ENCODE data around the gene ITFG1.

The ITFG1 gene

DNA sequence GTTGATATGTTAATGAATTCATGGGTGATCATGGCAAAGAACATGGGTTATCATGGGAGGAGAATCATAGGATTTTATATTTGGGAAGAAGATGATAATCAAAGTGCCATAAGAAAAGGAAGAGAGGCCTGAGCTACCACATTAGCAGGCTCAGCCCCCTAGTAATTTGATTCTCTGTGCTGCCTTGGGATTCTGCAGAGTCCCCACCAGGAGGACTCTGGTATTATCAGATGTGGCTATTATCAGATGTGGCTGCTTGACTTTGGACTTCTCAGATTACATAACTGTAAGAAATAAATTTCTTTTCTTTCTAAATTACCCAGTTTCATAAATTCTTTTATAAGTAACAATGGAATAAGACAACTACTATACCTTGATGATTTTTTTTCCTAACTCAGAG, 137.6 kb downstream of the ITFG1 start:
- no peak for DNase-seq (ENCODE audit: low read depth)

DNA sequence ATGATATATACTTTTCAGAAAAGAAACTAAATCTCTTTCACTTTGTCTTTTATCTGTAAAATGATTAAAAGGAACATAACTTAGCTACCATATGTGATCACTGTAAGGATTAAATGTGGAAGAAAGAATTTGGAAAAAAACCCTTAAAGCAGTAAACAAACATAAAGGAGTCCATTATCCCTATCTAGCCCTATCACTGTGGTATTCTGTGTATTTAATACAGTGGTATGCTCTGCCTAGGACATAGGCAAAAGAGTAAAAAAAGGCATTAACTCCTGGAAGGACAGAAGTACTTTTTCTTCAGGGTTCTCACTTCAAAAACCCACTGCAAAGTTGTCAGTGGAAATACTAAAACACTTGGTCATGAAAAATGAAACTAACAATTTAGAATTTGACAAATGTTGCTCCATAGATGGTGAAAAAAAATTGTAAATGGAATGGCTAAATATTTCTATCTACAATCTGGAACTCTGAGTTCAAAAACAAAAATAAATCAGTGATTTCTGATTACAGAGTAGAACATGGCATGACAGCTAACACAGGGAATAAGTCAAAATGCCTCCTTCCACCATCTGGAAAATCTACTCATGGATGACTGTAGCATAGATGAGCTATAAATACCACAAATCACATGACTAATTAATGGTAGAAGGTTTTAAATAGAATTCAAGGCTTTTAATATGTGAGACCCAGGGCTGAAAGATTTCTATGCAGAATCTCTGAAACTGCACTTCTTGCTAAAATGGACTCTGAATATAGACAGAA, 140.1 kb downstream of the ITFG1 start:
- no peak for DNase-seq (ENCODE audit: low read depth)

DNA sequence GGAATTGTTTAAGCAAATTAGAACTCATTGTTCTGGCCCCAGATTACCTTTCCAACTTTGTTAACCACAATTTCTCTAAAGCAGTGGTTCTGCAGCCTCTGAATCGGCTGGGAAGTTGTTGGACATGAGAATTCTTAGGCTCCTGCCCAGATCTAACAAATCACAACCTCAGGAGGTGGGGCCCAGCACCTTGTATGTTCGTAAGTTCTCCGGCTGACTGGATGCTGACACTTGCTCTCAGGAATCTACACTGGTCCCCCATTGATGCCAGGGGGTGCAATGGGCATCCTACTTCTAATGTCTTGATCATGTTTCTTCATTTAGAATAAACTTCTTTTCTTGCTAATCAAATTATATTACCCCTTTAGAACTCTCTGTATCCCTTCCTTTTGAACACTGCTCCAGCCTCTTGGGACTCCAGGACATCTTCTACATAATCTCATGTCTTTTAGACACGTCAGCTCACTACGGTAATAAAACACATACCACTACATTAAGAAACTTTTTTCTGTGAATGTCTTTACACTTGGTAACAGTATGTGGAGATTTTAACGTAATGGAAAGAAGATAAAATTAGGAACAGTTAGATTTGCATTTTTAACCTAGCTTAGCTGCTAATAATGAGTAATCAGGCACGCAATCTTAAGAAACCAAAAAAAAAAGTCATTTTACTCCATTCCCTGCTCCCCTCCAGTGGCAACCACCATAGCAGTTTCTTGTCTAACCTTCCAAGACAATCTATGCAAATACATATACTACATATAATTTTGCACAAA, 143.2 kb downstream of the ITFG1 start:
- DNase-seq (ENCODE audit: low read depth): no peak

DNA sequence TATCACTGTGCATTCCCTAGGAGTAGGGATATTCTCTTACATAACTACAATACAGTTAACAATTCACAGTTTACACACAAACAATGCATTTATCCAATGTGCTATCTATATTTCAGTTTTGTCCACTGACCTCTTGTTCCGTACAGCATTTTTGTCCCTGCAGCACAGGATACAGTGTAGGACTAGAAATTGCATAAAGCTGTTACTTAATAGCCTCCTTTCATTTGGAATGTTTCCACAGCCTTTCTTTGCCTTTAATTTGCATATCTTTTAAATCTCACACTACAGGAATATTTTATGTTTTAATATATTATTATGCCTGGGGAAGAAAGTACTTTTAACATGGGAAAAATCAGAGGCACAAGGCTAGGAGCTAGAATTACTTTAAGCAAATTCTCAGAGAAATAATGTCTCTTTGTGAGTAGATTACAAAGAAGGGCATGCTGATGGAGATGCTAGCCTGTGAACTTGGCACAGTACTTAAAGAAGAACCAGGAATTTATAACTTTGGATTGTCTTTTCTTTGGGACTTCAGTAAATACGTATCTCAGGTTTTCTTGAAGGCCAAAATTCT, 144.3 kb downstream of the ITFG1 start:
- DNase-seq (ENCODE audit: low read depth): no peak

DNA sequence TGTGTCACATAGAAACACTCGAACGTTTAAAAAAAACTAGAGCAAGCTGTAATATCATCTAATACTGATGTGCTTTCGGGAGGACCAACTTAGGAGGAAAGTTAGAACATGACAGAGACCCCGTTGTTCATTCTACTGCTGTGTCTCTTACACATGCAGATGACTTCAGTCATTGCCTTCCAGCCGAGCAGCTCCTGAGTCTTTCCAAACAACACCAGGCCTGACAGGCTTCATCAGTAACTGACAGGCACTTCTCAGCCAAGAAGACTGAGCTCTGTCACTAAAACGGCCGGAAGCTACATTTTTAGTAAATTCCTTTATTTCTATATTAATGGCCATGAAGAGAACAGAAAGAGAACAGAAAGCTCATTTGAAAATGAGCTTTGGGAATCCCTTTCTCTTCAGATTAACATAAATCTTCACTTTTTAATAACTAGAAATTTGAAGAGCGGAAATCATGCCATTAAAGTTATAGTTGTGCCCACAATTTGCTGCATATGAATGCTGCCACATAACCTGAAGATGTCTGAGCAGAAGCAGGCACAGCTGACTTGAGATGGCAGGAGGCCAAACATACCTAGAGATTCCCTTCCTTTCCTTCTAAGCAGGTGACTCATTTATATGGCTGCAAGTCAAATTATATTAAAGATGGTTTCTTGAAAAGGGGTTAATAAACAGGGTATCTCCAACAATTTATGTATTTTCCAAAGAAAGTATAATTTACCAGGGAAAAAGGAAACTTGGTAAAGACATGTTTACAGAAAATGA, 148.9 kb downstream of the ITFG1 start:
- no peak for DNase-seq (ENCODE audit: low read depth)

DNA sequence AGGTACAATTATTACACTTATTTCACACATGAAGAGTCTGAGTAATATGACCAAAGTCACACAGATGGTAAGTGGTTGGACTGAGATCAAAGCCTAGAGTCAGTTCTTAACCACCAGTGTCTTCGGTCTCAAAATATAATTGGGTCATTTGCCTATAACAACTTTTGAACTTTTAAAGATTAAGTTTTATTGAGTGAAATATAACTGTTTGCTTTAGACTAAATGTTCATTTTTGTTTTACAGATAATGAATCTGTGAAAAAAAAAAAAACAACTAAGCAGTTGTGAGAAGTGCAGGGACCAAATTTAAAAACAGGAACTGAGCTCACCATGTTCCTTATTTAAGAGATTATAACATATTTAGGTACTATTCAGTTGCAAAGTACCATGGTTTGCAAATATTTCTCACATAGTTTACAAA, 150.1 kb downstream of the ITFG1 start:
- no peak for DNase-seq (ENCODE audit: low read depth)

DNA sequence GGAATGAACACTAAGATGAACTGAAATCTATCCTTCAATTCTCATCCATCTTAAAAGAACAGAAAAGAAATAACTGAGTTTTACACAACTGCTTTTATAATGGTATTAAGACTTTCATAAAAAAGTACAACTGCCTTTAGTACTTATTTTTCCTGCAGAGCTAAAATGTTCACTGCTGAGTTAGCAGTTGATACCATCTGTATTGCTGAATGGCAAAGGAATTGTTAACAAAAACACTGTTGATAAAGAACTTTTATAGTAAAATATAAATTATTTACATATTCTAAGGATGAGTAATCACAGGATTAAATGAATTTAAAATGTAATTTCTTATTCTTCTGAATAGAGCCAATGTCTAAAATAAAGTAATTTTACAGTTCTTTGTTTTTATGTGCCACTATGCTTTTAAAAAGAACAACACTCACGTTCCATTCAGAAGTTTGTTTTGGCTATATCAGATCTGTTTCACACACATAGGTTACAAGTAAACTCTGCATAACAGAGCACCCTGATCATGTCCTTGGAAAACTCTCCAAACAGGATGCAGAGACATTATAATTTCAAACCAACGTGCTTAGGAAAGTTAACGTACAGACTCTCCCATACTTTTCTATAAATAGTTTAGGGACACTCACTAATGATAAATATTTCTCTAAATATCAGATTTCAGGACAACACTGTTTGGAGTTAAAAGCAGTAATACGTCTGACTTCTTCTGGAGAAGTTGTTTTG, 151.1 kb downstream of the ITFG1 start:
- no peak for DNase-seq (ENCODE audit: low read depth)

DNA sequence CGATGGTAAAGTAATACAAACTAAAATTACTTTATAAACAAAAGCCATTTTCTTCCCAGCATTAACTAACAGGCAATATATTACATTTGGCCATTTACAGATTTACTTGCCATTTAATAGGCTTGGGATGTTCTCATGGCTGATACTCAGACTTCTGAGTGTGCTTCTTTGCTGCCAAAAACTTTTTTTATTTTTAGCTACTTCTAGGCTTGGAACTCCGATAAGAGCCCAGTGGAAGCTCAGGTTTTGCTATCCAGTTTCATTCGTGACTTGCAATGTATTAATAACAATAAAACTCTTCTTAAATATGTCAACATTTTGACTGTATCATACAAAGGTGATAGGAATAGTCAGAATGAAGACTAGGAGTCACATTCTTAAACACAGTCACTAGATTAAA, 152.3 kb downstream of the ITFG1 start:
- DNase-seq (ENCODE audit: low read depth): no peak

DNA sequence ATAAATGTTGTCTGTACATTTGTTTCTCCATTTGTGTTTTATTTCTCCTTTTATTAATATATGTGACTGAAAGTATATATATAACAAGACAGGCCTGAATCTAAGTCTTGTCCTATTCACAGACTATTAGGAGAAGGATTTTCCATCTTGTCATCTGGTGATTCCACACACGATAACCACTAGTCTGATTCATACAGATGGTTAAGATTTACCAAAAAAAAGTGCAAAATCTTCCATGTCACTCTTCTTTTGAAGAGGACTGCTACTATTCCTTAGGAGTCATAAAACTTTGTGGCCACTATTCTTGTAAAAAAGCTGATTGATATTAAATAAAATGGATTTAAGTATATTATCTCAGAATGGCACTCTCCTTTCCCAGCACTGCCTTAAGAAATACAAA, 156.3 kb downstream of the ITFG1 start:
- DNase-seq (ENCODE audit: low read depth): no peak

DNA sequence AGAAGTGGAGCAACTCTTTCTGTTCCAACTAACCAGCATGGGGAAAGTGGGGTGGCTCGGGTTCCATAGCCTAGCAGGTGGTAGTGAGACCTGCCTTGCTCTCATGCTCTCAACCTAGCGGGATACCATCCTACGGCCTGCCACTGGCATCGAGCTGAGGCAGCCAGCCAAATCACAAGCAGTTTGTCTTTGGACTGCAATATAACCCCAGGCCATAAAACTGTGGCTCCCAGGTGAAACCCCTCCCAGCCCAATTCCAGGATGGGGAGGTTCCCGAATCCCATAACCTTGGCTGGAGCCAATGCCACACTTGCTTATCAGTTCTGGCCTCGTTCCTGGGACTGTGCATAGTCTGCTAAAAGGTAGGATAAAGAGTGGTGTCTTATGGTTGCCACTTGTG, 161.3 kb downstream of the ITFG1 start:
- no peak for DNase-seq (ENCODE audit: low read depth)

DNA sequence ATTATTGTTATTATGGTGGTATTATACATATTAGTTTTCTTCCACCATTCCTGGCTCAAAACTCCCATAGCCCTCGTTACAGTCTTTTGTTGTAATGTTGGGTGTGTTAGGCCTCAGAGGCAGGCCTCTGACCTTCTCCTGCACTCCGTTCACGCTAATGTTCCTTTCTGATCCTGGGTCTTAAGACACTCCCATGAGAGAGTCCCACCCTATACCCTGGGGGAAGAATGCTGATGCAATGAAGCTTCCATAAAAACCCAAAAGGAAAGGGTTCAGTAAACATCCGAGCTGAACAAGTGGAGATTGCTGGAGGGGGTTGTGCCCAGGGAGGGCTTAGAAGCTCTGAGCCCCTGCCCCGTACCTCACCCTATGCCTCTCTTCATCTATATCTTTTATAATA, 175.9 kb downstream of the ITFG1 start:
- DNase-seq (ENCODE audit: low read depth): no peak

DNA sequence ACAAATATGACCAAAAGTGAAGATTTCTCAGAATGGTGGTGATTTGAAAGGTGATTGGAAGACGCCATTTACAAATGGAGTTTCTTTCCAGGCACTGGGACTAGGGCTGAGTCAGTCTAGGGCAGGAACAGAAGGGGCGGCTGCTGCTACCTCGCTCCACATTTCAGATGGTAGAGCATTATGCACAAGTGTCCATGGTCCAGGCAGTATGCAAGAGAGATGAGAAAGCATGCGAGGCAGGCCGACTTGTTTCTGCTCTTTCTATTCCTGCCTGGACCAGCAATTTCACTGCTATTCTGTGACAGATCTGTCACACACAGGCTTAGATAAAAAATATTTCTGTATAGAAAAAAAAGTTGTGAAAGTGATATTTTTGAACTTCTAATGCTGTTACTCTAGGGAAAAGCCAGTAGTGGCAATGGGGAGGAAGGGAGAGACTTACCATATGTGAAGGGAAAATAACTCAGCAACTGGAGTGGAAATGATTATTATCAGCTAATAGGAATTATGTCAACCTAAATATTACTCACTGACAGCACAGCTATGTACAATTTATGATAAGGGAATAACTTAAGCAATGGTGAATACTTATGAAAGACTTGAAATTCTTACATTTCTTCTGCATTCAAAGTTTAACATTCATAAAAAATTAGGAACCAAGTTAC, 182.4 kb downstream of the ITFG1 start:
- DNase-seq (ENCODE audit: low read depth): no peak

DNA sequence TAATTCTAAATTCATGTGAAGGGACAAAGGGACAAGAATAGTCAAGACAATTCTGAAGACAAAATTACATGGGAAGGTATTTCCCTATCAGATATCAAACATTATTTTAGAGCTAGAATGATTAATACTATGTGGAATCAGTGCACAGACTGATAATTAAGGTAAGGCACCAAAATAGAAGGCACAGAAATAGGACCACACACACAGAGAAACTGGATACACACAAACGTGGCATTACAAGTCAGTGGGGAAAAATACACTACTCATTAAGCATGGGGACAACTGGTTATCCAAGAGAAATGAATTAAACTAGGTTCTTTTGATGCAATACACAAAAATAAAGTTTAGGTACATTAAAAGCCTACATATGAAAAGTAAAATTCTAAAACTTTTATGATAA, 184.3 kb downstream of the ITFG1 start:
- no peak for DNase-seq (ENCODE audit: low read depth)

DNA sequence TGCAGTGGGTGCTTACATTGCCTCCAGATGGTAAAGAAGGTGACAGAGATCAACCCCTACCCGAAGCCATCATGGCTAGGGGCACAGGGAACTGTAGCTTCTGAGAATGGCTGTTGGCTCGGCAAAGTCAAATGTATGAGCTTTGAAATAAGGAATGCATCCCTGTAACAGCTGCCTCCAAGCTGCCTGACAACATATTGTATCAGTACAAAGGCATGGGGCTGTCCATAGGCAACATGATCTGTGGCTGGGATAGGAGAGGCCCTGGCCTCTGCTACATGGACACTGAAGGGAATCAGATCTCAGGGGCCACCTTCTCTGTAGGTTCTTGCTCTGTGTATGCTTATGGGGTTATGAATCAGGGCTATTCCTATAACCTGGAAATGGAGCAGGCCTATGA, 197.9 kb downstream of the ITFG1 start:
- DNase-seq (ENCODE audit: low read depth): no peak

DNA sequence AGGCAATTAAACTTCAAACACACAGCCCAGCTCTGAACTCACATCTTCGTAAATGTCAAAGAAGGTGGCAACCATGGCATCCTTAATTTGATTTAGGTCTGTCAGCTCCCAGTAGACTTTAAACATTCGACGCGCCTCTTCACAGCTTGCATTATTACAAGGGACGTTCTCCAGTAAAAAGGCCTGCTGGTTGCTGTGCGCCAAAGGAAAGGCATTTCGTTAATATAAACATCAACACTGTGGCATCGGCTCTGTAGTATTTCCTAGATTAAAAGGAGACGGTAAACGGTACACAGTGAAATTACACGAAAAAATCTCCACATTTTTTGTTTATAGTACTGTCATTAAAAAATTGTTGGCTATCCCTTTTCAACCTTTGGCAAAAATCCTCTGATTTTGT, 200.4 kb downstream of the ITFG1 start:
- DNase-seq (ENCODE audit: low read depth): no peak

DNA sequence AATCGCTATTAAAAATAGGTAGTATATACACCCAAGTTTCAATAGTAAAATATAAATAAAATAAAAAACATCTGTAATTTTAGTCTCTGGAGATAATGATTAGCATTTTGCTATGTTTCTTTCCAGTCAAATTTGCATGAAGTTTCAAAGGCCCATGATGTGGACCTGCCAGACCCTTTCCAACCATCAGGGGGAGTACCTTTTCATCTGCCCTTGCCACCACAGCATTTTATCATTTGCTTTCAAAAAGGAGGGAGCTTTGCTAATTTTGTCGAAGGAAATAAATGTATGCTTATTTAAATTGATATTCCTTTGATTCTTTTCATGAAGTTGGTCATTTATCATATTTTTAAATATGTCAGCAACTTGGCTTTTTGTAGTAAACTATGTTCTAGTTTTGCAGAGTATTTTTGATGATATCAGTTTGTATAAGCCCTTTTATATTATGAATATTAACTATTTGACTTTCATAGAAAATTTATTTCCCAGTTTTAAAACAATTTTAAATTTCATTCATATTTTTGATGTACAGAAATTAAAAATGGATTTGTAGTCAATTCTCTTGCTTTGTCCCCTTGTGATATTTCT, 201.9 kb downstream of the ITFG1 start:
- DNase-seq (ENCODE audit: low read depth): no peak

DNA sequence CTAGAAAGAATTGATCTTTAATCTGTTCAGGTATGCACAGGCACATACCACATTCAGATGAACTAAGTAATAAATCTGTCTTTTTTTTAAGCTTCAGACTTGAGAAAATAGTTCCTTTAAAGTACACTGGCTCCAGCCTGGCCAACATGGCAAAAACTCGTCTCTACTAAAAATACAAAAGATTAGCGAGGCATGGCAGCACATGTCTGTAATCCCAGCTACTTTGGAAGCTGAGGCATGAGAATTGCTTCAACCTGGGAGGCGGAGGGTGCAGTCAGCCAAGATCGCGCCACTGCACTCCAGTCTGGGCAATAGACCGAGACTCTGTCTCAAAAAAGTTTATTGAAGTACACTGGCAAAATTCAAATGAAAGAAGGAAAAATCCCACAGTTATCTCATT, 206.1 kb downstream of the ITFG1 start:
- DNase-seq (ENCODE audit: low read depth): no peak

DNA sequence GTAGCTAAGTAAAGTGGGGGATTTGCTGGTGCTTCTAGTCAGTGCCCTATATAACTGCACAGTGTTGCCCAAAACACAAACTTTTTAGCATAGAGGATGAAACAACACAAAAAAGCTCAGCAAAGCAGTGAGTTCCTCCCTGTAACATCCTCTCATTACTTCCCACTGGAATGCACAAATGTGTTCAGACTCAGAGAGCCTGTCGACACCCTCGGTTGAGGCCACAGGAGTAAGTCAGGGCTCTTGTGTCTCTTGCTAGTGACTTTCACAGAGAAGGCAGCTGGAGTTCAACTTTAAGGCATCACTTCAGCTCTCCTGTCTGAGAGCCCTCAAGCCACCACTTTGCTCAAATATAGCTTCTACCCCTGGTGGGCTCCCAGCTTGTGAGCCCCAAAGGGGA, 209.9 kb downstream of the ITFG1 start:
- no peak for DNase-seq (ENCODE audit: low read depth)

DNA sequence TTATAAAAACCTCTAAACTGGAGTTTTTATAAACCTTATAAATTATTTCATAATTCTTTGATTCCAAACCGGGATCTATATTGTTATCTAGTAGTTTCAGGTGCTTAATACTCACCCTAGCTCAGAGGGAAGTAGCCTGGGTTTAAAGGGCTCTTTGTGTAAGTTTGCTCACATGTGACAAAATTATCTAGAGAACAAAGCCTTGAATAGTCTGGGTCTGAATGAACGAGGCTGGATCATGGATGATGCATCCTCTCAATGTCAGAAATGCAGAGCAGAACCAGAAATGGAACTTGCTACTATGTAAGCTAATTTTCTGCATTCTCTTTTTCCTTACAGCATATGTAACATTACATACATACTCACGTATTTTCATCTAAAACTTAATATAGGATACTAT, 213.2 kb downstream of the ITFG1 start:
- DNase-seq (ENCODE audit: low read depth): no peak

DNA sequence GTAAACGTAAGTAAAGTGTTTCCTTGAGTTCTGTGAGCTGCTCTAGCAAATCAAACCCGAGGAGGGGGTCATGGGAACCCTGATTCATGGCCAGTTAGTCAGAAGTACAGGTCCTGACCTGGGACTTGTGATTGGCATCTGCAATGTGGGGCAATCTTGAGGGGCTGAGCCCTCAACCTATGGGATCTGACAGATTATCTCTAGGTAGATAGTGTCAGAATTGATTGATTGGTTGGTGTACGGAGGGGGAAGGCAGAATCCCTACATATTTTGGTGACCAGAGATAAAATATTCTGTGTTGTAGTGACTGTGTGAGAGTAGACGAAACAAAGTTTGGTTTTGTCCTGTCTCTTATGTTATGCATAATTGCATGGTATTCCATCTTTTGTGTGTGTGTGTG, 216.7 kb downstream of the ITFG1 start:
- DNase-seq (ENCODE audit: low read depth): no peak

DNA sequence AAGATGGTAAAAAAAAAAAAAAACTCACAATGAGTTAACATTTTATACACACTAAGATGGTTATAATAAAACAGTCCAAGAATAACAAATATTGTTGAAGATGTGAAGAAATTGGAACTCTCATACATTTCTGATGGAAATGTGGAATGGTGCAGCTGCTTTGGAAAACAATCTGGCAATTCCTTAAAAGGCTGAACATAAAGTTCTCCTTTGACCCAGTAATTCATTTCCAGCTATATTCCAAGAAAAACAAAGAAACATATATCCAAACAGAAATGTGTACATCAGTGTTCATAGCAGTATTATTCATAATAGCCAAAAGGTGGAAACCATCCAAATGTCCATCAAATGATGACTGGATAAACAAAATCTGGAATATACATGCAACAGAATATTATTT, 219.8 kb downstream of the ITFG1 start:
- no peak for DNase-seq (ENCODE audit: low read depth)
